ENCODE measurements around the gene STAP2.
"Not testable (repeated sequence)": the region's sequence is repeated elsewhere in the genome, so short reads cannot be mapped to it uniquely, and the experiment has no call there.

The STAP2 gene

GRCh38 chr19:4357921-4358326 is 19.3 kb upstream of the STAP2 start:
- no peak for DNase-seq (ENCODE audit: low spot score)

- DNase-seq (ENCODE audit: low spot score): no peak
Measured at GRCh38 chr19:4357095-4357797, 18.6 kb upstream of the STAP2 start.

GRCh38 chr19:4354897-4355296 is 16.3 kb upstream of the STAP2 start:
- no peak for DNase-seq (ENCODE audit: low spot score)

GRCh38 chr19:4354282-4354681 is 15.7 kb upstream of the STAP2 start:
- no peak for DNase-seq (ENCODE audit: low spot score)

GRCh38 chr19:4352701-4353121 is 14.1 kb upstream of the STAP2 start:
- peak; percentile 65 for DNase-seq (ENCODE audit: low spot score)

- no peak for DNase-seq (ENCODE audit: low spot score)
Measured at GRCh38 chr19:4350726-4351125, 12.1 kb upstream of the STAP2 start.

- no peak for DNase-seq (ENCODE audit: low spot score)
Measured at GRCh38 chr19:4350111-4350510, 11.5 kb upstream of the STAP2 start.

- DNase-seq (ENCODE audit: low spot score): not testable (repeated sequence)
Measured at GRCh38 chr19:4349225-4349624, 10.6 kb upstream of the STAP2 start.

- DNase-seq (ENCODE audit: low spot score): no peak
Measured at GRCh38 chr19:4347521-4347920, 8.9 kb upstream of the STAP2 start.

GRCh38 chr19:4346020-4346383 is 7.4 kb upstream of the STAP2 start:
- no peak for DNase-seq (ENCODE audit: low spot score)

GRCh38 chr19:4345342-4346019 is 6.9 kb upstream of the STAP2 start:
- DNase-seq (ENCODE audit: low spot score): no peak

- peak; percentile 91 for DNase-seq (ENCODE audit: low spot score)
Measured at GRCh38 chr19:4343370-4344307, 5.0 kb upstream of the STAP2 start, which contains the start of gene MPND. TSS of gene MPND (plus strand) at chr19:4343562. CDS start at chr19:4343594, 32 bp downstream.

- DNase-seq (ENCODE audit: low spot score): peak; percentile 99
Measured at GRCh38 chr19:4342615-4343369, 4.2 kb upstream of the STAP2 start.

- no peak for DNase-seq (ENCODE audit: low spot score)
Measured at GRCh38 chr19:4342314-4342614, 3.6 kb upstream of the STAP2 start.

GRCh38 chr19:4337906-4338440 is 654 bp downstream of the STAP2 start:
- no peak for DNase-seq (ENCODE audit: low spot score)

- DNase-seq (ENCODE audit: low spot score): no peak
Measured at GRCh38 chr19:4334929-4335570, 3.6 kb downstream of the STAP2 start.

GRCh38 chr19:4329858-4330257 is 8.8 kb downstream of the STAP2 start:
- no peak for DNase-seq (ENCODE audit: low spot score)

GRCh38 chr19:4328991-4329681 is 9.5 kb downstream of the STAP2 start:
- peak; percentile 41 for DNase-seq (ENCODE audit: low spot score)

GRCh38 chr19:4328243-4328990 is 10.2 kb downstream of the STAP2 start:
- peak; percentile 97 for DNase-seq (ENCODE audit: low spot score)

- DNase-seq (ENCODE audit: low spot score): no peak
Measured at GRCh38 chr19:4327877-4328242, 10.8 kb downstream of the STAP2 start.

All from activated CD4-positive, alpha-beta T cell treated with anti-CD3 and anti-CD28 coated beads, Interleukin-2, Interleukin-4, amounts not matched to agents 100 ng/mL and 50 ng/mL, durations not matched to agents 16 hours and 8 hours (primary cell).